HepG2 (cell line): ENCODE results near the gene NAGA. TPM values are rescaled to one million over a fixed set of nuclear protein-coding genes. Genes with fewer than 3 reads are reported as not detected.
A peak's percentile ranks its signal among the peaks of the same experiment; 100 is the strongest.

Experiments
- BORCS8-MEF2B ChIP-seq: sonication (generic); formaldehyde crosslinking; IDR thresholded peaks from 2 replicates; pipeline ENCODE4 v1.8.0; 2022; ENCODE audit warnings: mild to moderate bottlenecking, missing genetic modification reagents
- HCFC1 ChIP-seq: fragments of 150-350 bp; IDR thresholded peaks from 2 replicates; pipeline ENCODE4 v1.6.1; 2014; ENCODE audit warnings: low read depth, low read length
- KDM4B ChIP-seq: sonication (generic); formaldehyde crosslinking; IDR thresholded peaks from 2 replicates; pipeline ENCODE4 v1.4.0; 2020; ENCODE audit warnings: missing genetic modification reagents
- MEIS1 ChIP-seq: sonication (generic); formaldehyde crosslinking; IDR thresholded peaks from 2 replicates; pipeline ENCODE4 v1.9.0; 2021; ENCODE audit warnings: mild to moderate bottlenecking, missing genetic modification reagents, moderate library complexity, borderline replicate concordance
- NR3C1 ChIP-seq: sonication (generic); formaldehyde crosslinking; IDR thresholded peaks from 2 replicates; pipeline ENCODE4 v1.4.0; 2020; ENCODE audit warnings: missing genetic modification reagents
- SRF ChIP-seq: IDR thresholded peaks from 2 replicates; pipeline ENCODE4 v1.6.1; 2011; ENCODE audit warnings: mild to moderate bottlenecking, low read depth, low read length, moderate library complexity
- ZBTB42 ChIP-seq: sonication (generic); formaldehyde crosslinking; IDR thresholded peaks from 2 replicates; pipeline ENCODE4 v1.5.0; 2020; ENCODE audit warnings: mild to moderate bottlenecking, missing genetic modification reagents
- ZNF12 ChIP-seq: sonication (generic); formaldehyde crosslinking; IDR thresholded peaks from 2 replicates; pipeline ENCODE4 v1.5.0; 2020; ENCODE audit warnings: missing genetic modification reagents
- ZNF33A ChIP-seq: sonication (generic); formaldehyde crosslinking; IDR thresholded peaks from 2 replicates; pipeline ENCODE4 v1.5.1; 2020; ENCODE audit warnings: missing genetic modification reagents, mild to moderate bottlenecking, moderate library complexity, borderline replicate concordance
- ZNF33B ChIP-seq: sonication (generic); formaldehyde crosslinking; IDR thresholded peaks from 2 replicates; pipeline ENCODE4 v1.5.1; 2020; ENCODE audit warnings: mild to moderate bottlenecking, missing genetic modification reagents
- ZNF496 ChIP-seq: sonication (generic); formaldehyde crosslinking; IDR thresholded peaks from 2 replicates; pipeline ENCODE4 v1.8.1; 2023; ENCODE audit warnings: mild to moderate bottlenecking, moderate library complexity, missing genetic modification reagents; ENCODE audit not compliant: insufficient replicate concordance
- ZNF607 ChIP-seq: sonication (generic); formaldehyde crosslinking; IDR thresholded peaks from 2 replicates; pipeline ENCODE4 v1.5.1; 2020; ENCODE audit warnings: missing genetic modification reagents, mild to moderate bottlenecking, borderline replicate concordance
- ZNF678 ChIP-seq: sonication (generic); formaldehyde crosslinking; IDR thresholded peaks from 2 replicates; pipeline ENCODE4 v1.4.0; 2020; ENCODE audit warnings: mild to moderate bottlenecking, missing genetic modification reagents
- ZSCAN12 ChIP-seq: sonication (generic); formaldehyde crosslinking; IDR thresholded peaks from 2 replicates; pipeline ENCODE4 v1.9.0; 2021; ENCODE audit warnings: mild to moderate bottlenecking, missing genetic modification reagents
- polyA plus RNA-seq, 8 experiments: library from polyadenylated mRNA; depleted of rRNA in 3 of 8; stranded (reverse) in 7 of 8; unstranded in 1 of 8; fragments of >200 nt; fragmentation: Illumina TruSeq in 4 of 8; extraction: Trizol in 4 of 8; gene quantifications; 2 replicates each; pipeline versions ENCODE4 v1.2.1 to v1.2.3, GENCODE V29; 2011 to 2016; ENCODE audit warnings: low read depth in 4 of 8, missing spikeins in 1 of 8, mixed read lengths in 1 of 8; ENCODE audit not compliant: insufficient read depth in 1 of 8
- total RNA-seq, 5 experiments: library from RNA; depleted of rRNA; stranded (reverse); fragments of >200 nt; fragmentation: Illumina TruSeq; extraction: Trizol; gene quantifications; 2 replicates each; pipeline ENCODE4 v1.2.3, GENCODE V29; 2016; ENCODE audit warnings: low read depth in 1 of 5
- TF ChIP-seq, protein P1 (sequence below): sonication (generic); formaldehyde crosslinking; IDR thresholded peaks from 2 replicates; pipeline ENCODE4 v1.5.0; 2020; ENCODE audit warnings: missing genetic modification reagents
- TF ChIP-seq, protein P2 (sequence below): IDR thresholded peaks from 2 replicates; pipeline ENCODE4 v1.6.1; 2016; ENCODE audit warnings: missing compliant biosample characterization, missing genetic modification reagents, borderline replicate concordance
- TF ChIP-seq, protein P3 (sequence below): sonication (generic); formaldehyde crosslinking; IDR thresholded peaks from 2 replicates; pipeline ENCODE4 v1.4.0; 2020; ENCODE audit warnings: missing genetic modification reagents, mild to moderate bottlenecking, borderline replicate concordance
- TF ChIP-seq, protein P4 (sequence below): sonication (generic); formaldehyde crosslinking; conservative IDR thresholded peaks from 2 replicates; pipeline ENCODE4 v1.5.0; 2020; ENCODE audit warnings: missing genetic modification reagents
- TF ChIP-seq, protein P5 (sequence below): sonication (generic); formaldehyde crosslinking; IDR thresholded peaks from 2 replicates; pipeline ENCODE4 v1.5.0; 2020; ENCODE audit warnings: missing genetic modification reagents

NAGA gene
- total and polyA plus RNA-seq, 2 of the 13 experiments (the other 11 are each of a cell fraction or from before 2014, with no cell fraction given), result 15.1 to 23.4 TPM

DNA sequence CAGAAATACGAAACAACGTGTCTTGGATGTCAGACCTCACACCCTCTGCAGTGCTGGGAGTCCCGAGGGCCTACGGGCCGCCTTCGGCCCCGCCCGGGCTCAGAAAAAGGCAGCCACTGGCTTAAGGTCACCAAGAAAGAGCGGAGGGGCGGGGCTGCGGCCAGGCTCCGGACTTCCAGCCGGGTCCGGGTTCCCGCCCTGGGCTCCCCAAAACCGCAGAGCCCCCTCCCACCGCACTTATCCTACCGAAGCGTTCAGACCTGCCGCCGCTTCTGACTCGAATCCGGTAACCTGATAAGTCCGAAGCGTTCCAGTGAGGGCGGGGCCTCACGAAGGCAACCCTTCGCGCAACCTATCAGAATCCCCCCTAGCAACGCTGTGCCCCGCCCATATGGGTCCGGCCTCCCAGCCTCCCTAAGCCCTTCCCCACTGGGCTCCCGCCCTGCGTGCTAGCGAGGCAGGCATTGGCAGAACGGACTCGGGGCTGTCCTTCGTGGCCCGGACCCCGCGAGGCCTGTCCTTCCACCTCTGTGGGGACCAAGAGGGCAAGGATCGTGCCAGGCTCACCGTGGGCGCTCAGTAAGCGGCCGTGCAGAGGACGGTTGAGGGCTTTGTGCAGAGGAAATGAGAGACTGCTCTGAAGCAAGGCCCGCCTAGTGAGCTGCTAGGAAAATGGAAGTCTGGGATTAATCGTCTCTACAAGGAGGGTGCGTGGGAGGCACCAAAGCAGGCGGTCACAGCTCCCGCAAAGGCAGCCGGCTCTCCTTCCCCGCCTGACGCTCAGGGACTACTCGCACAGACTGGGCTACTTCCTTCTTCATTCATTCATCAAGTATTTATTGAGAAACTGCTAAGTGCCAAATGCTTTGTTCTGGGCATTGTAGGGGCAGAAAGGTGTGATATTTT lies at the start of gene NAGA (continued):
- TF ChIP-seq NR3C1 (CRISPR knock-in tag) (no peak), ZNF33A (CRISPR knock-in tag) (no peak), ZNF12 (CRISPR knock-in tag) (peak; percentile 23; the same call in 1 of the 2 replicates), ZNF607 (peak; percentile 96), ZNF496 (CRISPR knock-in tag) (no peak), KDM4B (CRISPR knock-in tag) (no peak), ZSCAN12 (CRISPR knock-in tag) (no peak), ZNF678 (CRISPR knock-in tag) (no peak; the same call in 1 of the 2 replicates), ZNF33B (CRISPR knock-in tag) (peak; percentile 93; the same call in 1 of the 2 replicates), HCFC1 (no peak), MEIS1 (CRISPR knock-in tag) (peak; percentile 43; the same call in 1 of the 2 replicates), ZBTB42 (no peak), BORCS8-MEF2B (CRISPR knock-in tag) (peak; percentile 96), SRF (peak; percentile 31; the same call in 1 of the 2 replicates)
- TF ChIP-seq, protein P1, sequence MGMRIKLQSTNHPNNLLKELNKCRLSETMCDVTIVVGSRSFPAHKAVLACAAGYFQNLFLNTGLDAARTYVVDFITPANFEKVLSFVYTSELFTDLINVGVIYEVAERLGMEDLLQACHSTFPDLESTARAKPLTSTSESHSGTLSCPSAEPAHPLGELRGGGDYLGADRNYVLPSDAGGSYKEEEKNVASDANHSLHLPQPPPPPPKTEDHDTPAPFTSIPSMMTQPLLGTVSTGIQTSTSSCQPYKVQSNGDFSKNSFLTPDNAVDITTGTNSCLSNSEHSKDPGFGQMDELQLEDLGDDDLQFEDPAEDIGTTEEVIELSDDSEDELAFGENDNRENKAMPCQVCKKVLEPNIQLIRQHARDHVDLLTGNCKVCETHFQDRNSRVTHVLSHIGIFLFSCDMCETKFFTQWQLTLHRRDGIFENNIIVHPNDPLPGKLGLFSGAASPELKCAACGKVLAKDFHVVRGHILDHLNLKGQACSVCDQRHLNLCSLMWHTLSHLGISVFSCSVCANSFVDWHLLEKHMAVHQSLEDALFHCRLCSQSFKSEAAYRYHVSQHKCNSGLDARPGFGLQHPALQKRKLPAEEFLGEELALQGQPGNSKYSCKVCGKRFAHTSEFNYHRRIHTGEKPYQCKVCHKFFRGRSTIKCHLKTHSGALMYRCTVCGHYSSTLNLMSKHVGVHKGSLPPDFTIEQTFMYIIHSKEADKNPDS (CRISPR knock-in tag), result no peak; the same call in 1 of the 2 replicates
- TF ChIP-seq, protein P2, sequence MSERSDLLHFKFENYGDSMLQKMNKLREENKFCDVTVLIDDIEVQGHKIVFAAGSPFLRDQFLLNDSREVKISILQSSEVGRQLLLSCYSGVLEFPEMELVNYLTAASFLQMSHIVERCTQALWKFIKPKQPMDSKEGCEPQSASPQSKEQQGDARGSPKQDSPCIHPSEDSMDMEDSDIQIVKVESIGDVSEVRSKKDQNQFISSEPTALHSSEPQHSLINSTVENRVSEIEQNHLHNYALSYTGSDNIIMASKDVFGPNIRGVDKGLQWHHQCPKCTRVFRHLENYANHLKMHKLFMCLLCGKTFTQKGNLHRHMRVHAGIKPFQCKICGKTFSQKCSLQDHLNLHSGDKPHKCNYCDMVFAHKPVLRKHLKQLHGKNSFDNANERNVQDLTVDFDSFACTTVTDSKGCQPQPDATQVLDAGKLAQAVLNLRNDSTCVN (CRISPR knock-in tag), result peak; percentile 68; the same call in 1 of the 2 replicates
- TF ChIP-seq, protein P3, sequence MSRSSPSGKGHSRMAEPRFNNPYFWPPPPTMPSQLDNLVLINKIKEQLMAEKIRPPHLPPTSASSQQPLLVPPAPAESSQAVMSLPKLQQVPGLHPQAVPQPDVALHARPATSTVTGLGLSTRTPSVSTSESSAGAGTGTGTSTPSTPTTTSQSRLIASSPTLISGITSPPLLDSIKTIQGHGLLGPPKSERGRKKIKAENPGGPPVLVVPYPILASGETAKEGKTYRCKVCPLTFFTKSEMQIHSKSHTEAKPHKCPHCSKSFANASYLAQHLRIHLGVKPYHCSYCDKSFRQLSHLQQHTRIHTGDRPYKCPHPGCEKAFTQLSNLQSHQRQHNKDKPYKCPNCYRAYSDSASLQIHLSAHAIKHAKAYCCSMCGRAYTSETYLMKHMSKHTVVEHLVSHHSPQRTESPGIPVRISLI, result no peak
- TF ChIP-seq, protein P4, sequence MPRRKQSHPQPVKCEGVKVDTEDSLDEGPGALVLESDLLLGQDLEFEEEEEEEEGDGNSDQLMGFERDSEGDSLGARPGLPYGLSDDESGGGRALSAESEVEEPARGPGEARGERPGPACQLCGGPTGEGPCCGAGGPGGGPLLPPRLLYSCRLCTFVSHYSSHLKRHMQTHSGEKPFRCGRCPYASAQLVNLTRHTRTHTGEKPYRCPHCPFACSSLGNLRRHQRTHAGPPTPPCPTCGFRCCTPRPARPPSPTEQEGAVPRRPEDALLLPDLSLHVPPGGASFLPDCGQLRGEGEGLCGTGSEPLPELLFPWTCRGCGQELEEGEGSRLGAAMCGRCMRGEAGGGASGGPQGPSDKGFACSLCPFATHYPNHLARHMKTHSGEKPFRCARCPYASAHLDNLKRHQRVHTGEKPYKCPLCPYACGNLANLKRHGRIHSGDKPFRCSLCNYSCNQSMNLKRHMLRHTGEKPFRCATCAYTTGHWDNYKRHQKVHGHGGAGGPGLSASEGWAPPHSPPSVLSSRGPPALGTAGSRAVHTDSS (CRISPR knock-in tag), result no peak
- TF ChIP-seq, protein P5, sequence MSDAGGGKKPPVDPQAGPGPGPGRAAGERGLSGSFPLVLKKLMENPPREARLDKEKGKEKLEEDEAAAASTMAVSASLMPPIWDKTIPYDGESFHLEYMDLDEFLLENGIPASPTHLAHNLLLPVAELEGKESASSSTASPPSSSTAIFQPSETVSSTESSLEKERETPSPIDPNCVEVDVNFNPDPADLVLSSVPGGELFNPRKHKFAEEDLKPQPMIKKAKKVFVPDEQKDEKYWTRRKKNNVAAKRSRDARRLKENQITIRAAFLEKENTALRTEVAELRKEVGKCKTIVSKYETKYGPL, result no peak
